Naive B cell (primary cell): ENCODE results near the gene SORBS2. TPM values are rescaled to one million over a fixed set of nuclear protein-coding genes. Genes with fewer than 3 reads are reported as not detected.

Experiments
- ATAC-seq, 2 donors: fragments of 150-1000 bp; cut with Tn5 transposase; 2 replicates each; pipeline ENCODE4 v1.10.0; 2021; ENCODE audit warnings: low read depth in 2 of 2, mild to moderate bottlenecking in 2 of 2, moderate library complexity in 2 of 2
- DNase-seq: peaks from one replicate; pipeline ENCODE4 v3.0.0; 2022
- H3K27ac Mint-ChIP-seq, 6 donors: one replicate each; pipeline ENCODE4 v1.8.0; 2020 to 2022; ENCODE audit warnings: mild to moderate bottlenecking in 6 of 6, mixed read lengths in 6 of 6, moderate library complexity in 5 of 6, inconsistent platforms in 2 of 6
- H3K27me3 Mint-ChIP-seq, 3 donors: one replicate each; pipeline ENCODE4 v1.8.0; 2021 to 2022; ENCODE audit warnings: mixed read lengths in 3 of 3, mild to moderate bottlenecking in 1 of 3
- H3K36me3 Mint-ChIP-seq, 2 donors: one replicate each; pipeline ENCODE4 v1.8.0; 2020 to 2022; ENCODE audit warnings: mixed read lengths in 2 of 2, inconsistent platforms in 1 of 2, mild to moderate bottlenecking in 1 of 2
- H3K4me1 Mint-ChIP-seq, 3 donors: one replicate each; pipeline ENCODE4 v1.8.0; 2020 to 2022; ENCODE audit warnings: mixed read lengths in 3 of 3, inconsistent platforms in 1 of 3, mild to moderate bottlenecking in 1 of 3, moderate library complexity in 1 of 3
- H3K4me3 Mint-ChIP-seq, 8 donors: one replicate each; pipeline ENCODE4 v1.8.0; 2020 to 2022; ENCODE audit warnings: mild to moderate bottlenecking in 8 of 8, mixed read lengths in 8 of 8, moderate library complexity in 8 of 8, inconsistent platforms in 2 of 8
- H3K9me3 Mint-ChIP-seq, 7 donors: one replicate each; pipeline ENCODE4 v1.8.0; 2020 to 2022; ENCODE audit warnings: mixed read lengths in 7 of 7, mild to moderate bottlenecking in 5 of 7, inconsistent platforms in 2 of 7, moderate library complexity in 1 of 7
- polyA plus RNA-seq, 6 donors: library from polyadenylated mRNA; unstranded; fragments of 300-500 nt; fragmentation: Illumina TruSeq; gene quantifications; one replicate each; pipeline ENCODE4 v1.2.3, GENCODE V29; 2021; ENCODE audit warnings: low read depth in 6 of 6

SORBS2 gene
- polyA plus RNA-seq, 6 donors from 2014 or later: not detected

DNA sequence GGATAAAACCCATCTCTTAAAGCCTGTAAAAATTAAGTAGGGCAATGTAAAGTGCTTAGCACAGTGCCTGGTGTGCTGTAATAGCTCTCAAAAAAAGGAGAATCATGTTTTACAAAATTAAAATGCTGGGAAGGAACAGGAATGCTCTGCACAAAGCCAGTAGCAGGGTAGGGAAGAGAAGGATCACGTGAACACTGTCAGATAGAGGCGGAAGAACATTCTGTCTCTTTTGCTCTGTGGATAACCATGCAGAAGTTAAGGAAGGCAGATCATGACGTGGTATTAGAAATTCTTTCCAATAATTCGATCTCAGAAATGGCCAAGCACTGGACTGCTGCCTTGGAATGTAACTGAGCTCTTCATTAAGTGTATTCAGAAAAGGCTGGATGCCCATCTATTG lies 140.5 kb downstream of the SORBS2 start:
- no peak overlapping the region for H3K27ac Mint-ChIP-seq
- peaks cover 21 to 45% (median 31%) of the 10 kb centered on the region in 3 donors for H3K27me3 Mint-ChIP-seq
- peaks cover 0 to 2% (median 0%) of the 10 kb centered on the region in 3 donors for H3K4me1 Mint-ChIP-seq
- DNase-seq (no peak), ATAC-seq (no peak)
- H3K4me3 Mint-ChIP-seq: no peak overlapping the region
- H3K9me3 Mint-ChIP-seq: peaks cover 0 to 8% (median 0%) of the 10 kb centered on the region in 7 donors
- no peaks in the 10 kb centered on the region for H3K36me3 Mint-ChIP-seq

DNA sequence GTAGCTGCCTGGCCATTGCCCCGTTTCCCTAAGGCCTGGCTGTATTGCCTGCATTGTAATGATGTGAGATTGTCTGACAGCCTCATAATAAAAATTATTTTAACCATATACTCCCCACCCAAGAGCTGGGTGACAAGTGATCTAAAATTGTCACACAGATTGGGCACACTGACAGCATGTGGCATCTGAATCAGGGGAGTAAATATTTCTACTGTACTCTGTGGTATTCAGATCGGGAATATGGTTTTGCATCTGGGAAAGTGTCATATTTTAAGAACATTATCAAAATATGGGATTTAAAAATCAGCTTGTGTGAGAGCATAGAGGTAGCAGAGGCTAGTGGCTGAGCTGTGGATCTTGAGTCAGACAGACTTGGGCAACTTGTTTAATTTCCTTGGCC lies 140.9 kb downstream of the SORBS2 start:
- ATAC-seq (no peak), DNase-seq (no peak)
- Mint-ChIP-seq H3K36me3 (no peaks in the 10 kb centered on the region), H3K4me1 (peaks cover 0 to 2% (median 0%) of the 10 kb centered on the region in 3 donors), H3K9me3 (peaks cover 0 to 8% (median 0%) of the 10 kb centered on the region in 7 donors), H3K4me3 (no peak overlapping the region), H3K27me3 (peaks cover 21 to 45% (median 31%) of the 10 kb centered on the region in 3 donors), H3K27ac (no peak overlapping the region)

DNA sequence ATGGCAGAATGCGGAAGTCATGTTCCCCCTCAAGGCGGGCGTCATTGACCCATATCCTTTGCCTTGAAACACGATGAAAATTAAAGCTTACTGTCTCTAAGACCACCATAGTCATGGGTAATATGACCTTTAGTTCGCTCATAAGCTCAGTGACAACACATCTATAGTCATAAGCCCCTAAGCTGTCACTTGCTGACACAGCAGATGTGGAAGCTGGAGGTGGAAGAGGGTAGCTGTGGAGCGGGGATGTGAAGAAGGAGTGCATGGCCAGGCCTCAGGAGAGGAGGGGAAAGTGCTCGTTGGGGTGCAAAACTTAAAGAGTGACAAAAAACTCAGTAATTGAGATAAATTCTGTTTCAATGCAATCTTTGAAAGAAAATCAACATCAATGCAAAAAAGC lies 142.7 kb downstream of the SORBS2 start:
- Mint-ChIP-seq H3K27me3 (peaks cover 12 to 33% (median 28%) of the 10 kb centered on the region in 3 donors), H3K4me1 (peaks cover 0 to 2% (median 0%) of the 10 kb centered on the region in 3 donors), H3K27ac (no peak overlapping the region), H3K4me3 (no peak overlapping the region), H3K9me3 (peaks cover 0 to 5% (median 0%) of the 10 kb centered on the region in 7 donors), H3K36me3 (no peaks in the 10 kb centered on the region)
- ATAC-seq (no peak), DNase-seq (no peak)

DNA sequence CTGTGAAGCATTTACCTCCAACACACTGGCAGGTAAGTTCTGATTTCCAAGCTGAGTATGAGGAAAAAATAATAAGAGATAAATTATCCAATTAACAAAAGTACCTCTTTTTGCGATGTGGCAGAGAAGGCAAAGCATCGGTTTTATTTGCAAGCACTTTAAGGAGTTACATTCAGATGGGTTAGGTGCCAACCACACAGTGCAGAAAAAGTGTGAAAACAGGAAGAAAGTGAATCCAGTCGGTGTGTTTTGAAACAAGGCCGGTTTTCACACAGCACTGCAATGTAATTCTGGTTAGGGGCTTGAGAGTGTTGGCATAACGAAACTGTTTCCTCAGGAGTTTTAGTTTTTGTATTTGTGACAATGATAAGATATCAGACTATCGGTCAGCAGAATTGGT lies 145.8 kb downstream of the SORBS2 start:
- H3K9me3 Mint-ChIP-seq: no peaks in the 10 kb centered on the region
- no peak for DNase-seq
- H3K4me3 Mint-ChIP-seq: no peak overlapping the region
- ATAC-seq: no peak
- peaks cover 4 to 25% (median 16%) of the 10 kb centered on the region in 3 donors for H3K27me3 Mint-ChIP-seq
- H3K27ac Mint-ChIP-seq: no peak overlapping the region
- no peaks in the 10 kb centered on the region for H3K36me3 Mint-ChIP-seq
- H3K4me1 Mint-ChIP-seq: no peaks in the 10 kb centered on the region

DNA sequence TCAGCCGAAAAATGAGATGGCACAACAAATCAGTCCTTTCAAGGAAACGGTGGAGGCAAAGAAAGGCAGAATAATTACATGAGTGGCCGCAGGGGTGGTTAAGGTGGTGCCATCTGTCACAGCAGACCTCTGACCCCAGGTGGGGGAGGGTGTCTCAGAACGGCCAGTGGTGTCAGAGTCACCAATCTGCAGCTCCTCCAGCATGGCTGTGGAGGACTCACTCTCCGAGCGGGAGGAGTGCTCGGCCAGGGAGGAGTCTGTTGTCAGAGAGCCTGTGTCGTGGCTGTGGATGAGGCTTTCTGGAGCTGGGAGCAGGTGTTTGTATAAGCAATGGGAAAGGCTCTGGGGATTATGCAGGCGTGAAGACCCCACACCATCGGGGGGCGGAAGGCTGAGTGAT lies 146.3 kb downstream of the SORBS2 start:
- ATAC-seq (no peak), DNase-seq (no peak)
- Mint-ChIP-seq H3K36me3 (no peaks in the 10 kb centered on the region), H3K4me1 (no peaks in the 10 kb centered on the region), H3K9me3 (no peaks in the 10 kb centered on the region), H3K4me3 (no peak overlapping the region), H3K27me3 (peaks cover 4 to 25% (median 12%) of the 10 kb centered on the region in 3 donors), H3K27ac (no peak overlapping the region)

DNA sequence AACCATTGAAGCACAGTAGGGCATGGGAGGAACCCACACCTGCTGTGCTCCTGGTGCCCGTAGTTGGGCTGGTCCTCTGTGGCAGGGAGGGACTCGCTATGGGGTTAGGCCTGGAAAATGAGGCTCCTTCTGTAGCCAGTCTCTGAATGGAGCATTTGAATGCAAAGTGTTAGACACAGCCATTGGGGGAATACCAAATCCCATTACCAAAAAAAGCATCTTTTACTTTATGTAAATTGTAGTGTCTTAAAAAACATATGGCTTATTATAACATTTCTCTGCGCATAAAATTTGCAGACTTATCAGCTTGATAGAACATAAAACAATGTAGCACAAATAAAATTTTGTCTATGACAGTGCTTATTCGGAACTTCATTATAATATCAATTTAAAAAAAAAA lies 147.5 kb downstream of the SORBS2 start:
- H3K9me3 Mint-ChIP-seq: no peaks in the 10 kb centered on the region
- H3K36me3 Mint-ChIP-seq: no peaks in the 10 kb centered on the region
- H3K27me3 Mint-ChIP-seq: peaks cover 4 to 24% (median 10%) of the 10 kb centered on the region in 3 donors
- DNase-seq (no peak), ATAC-seq (no peak)
- no peak overlapping the region for H3K27ac Mint-ChIP-seq
- H3K4me3 Mint-ChIP-seq: no peak overlapping the region
- H3K4me1 Mint-ChIP-seq: no peaks in the 10 kb centered on the region

DNA sequence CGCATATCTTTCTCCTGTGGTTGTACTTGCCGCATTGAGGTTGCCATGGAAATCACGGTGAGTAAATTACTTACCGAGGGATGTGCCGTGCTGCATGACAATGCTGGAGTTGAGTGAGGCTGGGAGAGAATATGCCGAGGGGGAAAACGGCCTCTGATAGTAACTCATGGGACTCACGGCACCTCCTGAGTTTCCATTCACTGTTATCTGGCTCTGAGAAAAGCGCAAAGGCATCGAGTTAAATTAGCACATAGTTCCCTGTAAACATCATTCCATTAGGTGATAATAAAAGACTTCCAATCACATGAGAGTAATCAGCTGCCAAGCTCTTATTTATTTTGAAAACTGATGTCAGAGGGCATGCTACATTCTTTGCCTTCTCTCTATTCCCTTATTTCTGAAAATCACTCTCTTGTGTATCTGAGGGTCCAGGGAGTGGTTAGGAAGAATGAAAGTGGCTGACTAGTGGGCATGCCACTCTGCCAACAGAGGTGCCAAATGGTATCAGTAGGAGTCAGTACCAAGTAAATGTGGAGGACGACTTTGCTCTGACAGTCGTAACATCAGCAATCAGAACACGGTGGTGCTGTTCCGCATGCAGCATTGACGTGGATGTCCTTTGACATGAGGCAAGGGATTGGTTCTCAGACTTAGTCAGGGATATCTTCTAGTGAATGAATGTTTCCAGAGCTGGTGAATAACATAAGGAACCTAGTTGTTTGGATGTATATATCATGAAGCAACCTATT lies 149.8 kb downstream of the SORBS2 start:
- ATAC-seq (no peak), DNase-seq (no peak)
- Mint-ChIP-seq H3K9me3 (no peaks in the 10 kb centered on the region), H3K36me3 (no peaks in the 10 kb centered on the region), H3K4me3 (no peak overlapping the region), H3K27me3 (peaks cover 0 to 9% (median 5%) of the 10 kb centered on the region in 3 donors), H3K4me1 (no peaks in the 10 kb centered on the region), H3K27ac (peak overlapping the region in 1 of 6 donors; percentile 78)

DNA sequence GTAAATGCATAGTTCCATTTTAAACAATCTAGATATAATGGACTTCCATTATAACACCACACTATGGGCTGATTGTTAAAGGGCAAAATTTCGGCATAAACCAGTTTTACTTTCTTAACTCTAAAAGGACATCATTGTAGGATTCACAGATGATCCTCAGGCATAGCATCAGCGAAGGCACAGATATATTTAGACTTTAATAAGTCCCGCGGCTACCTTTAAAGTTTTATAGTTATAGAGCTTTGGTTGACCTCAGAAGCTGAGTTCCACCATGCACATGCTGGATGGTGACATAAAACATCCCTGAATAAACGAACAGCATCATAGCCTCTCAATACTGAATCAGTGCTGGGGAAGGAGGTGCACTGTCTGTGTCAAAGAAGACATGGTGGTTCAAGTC lies 151.7 kb downstream of the SORBS2 start:
- DNase-seq (no peak), ATAC-seq (no peak)
- Mint-ChIP-seq H3K27me3 (peaks cover 5 to 12% (median 6%) of the 10 kb centered on the region in 3 donors), H3K9me3 (no peaks in the 10 kb centered on the region), H3K4me1 (no peaks in the 10 kb centered on the region), H3K36me3 (no peaks in the 10 kb centered on the region), H3K27ac (peak overlapping the region in 1 of 6 donors; percentile 55), H3K4me3 (no peak overlapping the region)

DNA sequence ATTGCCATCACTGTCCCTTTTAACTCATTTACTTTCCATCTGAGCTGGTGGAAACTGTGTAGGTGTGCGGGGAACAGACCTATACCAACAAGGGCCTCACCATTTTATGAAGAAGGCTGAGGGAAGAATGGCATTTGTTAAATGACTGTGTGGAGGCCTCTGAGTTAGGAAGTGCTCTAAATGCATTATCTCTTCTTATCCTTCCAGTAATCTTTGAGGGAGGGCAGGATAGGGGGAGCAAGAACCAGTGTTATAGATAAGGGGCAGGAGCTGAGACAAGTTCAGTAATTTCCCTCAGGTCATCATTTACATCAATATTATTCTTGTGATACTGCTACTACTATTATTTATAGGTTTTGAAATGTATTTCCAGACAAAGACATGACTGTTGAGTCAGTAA lies 154.3 kb downstream of the SORBS2 start:
- Mint-ChIP-seq H3K4me3 (no peak overlapping the region), H3K9me3 (no peaks in the 10 kb centered on the region), H3K4me1 (no peaks in the 10 kb centered on the region), H3K36me3 (no peaks in the 10 kb centered on the region), H3K27me3 (peaks cover 5 to 9% (median 6%) of the 10 kb centered on the region in 3 donors), H3K27ac (no peak overlapping the region)
- no peak for ATAC-seq
- no peak for DNase-seq

DNA sequence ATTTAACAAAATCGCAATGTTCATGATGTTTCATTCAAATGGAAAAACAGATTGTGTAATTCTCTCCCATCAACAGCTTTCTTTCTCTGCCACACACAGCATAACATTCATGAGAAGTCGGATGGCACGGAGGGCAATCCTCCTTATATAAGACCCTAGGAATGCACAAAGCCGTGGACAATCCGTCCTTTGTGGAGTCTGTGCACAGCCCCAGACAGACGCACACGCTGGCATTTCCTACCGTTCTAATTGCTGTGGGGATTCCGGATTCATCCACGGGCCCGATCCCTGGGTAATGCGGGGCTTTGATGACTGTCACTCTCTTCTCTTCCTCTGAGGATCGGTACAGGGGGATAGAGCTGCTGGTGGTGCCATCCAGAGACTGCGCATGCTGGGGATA lies 154.8 kb downstream of the SORBS2 start:
- Mint-ChIP-seq H3K27me3 (peaks cover 5 to 10% (median 6%) of the 10 kb centered on the region in 3 donors), H3K36me3 (no peaks in the 10 kb centered on the region), H3K4me3 (no peak overlapping the region), H3K27ac (peak overlapping the region in 1 of 6 donors; percentile 41), H3K4me1 (no peaks in the 10 kb centered on the region), H3K9me3 (no peaks in the 10 kb centered on the region)
- ATAC-seq (no peak), DNase-seq (no peak)

DNA sequence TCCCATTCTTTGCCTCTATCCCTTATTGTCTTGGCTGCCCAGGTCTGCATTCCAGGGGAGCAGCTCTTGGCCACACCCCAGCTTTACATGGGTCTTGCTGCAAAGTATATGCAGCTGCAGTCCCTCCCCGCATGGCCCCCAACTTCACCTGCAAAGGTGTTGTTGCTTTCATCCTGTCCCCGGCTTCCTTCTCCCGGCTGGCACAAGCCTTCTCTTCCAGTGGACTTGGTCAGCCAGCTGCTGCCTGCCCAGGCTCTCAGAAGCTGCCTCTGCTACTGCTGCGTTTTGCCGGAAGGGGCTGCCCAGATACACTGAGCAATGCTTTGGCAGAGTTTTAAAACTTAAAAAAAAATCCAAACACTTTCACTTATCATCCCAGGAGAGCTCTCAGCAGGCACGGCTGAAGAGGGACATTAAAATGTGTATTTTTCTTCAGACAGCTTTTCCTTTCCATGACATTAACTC lies 155.5 kb downstream of the SORBS2 start:
- no peaks in the 10 kb centered on the region for H3K36me3 Mint-ChIP-seq
- ATAC-seq: no peak
- DNase-seq: no peak
- peak overlapping the region in 2 of 6 donors; percentile 41 to 57 for H3K27ac Mint-ChIP-seq
- H3K9me3 Mint-ChIP-seq: no peaks in the 10 kb centered on the region
- H3K4me3 Mint-ChIP-seq: no peak overlapping the region
- peaks cover 5 to 16% (median 6%) of the 10 kb centered on the region in 3 donors for H3K27me3 Mint-ChIP-seq
- no peaks in the 10 kb centered on the region for H3K4me1 Mint-ChIP-seq

DNA sequence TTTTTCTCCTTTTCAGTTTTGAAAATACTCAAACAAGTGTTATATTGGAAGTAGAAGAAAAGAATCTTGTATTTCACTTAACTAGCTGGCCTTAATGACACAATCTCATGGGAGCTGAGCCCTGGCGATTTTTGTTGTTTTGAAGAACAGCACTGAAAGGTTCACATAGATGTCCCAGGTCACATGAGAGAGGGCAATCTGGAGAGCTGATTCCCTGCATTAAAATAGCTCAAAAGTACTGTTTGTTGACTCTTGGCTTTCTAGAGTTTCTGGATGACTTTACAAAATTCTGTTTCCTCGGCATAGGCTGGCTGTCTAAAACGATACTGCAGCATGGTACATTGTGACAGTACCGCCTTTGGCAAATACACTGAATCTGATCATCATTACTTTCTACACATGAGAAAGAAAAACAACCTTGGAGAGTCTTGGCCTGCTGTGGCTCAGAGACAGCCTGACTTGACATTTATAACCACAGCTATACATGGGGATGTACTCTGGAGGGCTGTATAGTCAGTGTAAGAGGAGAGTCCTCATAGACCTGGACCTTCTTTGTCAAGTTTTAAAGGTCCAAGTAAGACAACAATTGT lies 156.9 kb downstream of the SORBS2 start:
- Mint-ChIP-seq H3K27me3 (peaks cover 5 to 16% (median 6%) of the 10 kb centered on the region in 3 donors), H3K4me1 (no peaks in the 10 kb centered on the region), H3K4me3 (no peak overlapping the region), H3K27ac (no peak overlapping the region), H3K36me3 (no peaks in the 10 kb centered on the region), H3K9me3 (no peaks in the 10 kb centered on the region)
- ATAC-seq (no peak), DNase-seq (no peak)

DNA sequence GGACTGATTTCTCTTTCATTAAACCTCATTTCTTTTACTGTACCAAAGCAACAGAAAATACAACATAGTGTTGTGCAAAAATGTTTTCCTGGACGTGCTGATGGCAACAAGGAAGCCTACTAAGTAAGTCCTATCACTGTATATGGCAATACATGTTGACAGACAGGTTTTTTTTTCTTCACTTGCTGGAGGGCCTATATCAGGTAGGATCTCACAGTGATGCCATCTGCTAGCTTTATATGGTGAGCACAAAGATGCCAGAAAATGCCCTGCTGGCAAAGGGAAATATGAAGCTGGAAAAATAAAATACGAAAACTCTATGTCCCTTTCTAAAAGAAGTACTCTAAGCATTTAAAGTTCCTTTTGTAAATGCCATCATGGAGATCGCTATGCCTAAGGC lies 157.7 kb downstream of the SORBS2 start:
- Mint-ChIP-seq H3K27me3 (peaks cover 5 to 16% (median 6%) of the 10 kb centered on the region in 3 donors), H3K9me3 (no peaks in the 10 kb centered on the region), H3K27ac (no peak overlapping the region), H3K4me3 (no peak overlapping the region), H3K4me1 (no peaks in the 10 kb centered on the region), H3K36me3 (no peaks in the 10 kb centered on the region)
- DNase-seq: no peak
- ATAC-seq: no peak

DNA sequence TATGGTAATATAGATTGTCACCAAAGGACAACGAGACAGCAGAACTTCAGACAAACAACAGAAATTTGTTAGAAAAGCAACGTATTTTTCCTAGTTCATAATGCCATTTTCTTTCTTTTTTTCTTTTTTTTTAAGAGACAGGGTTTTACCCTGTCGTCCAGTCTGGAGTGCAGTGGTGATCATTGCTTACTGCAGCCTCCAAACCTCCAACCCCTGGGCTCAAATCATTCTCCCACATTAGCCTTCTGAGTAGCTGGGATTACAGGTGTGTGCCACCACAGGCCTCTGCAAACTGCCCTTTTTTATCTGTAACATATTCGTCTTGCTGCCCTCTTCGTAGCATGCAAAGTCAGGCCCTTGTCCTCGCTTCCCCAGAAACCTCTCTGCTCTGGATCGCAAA lies 160.1 kb downstream of the SORBS2 start:
- Mint-ChIP-seq H3K27ac (no peak overlapping the region), H3K9me3 (no peaks in the 10 kb centered on the region), H3K4me1 (no peaks in the 10 kb centered on the region), H3K27me3 (peaks cover 0 to 17% (median 3%) of the 10 kb centered on the region in 3 donors), H3K4me3 (no peak overlapping the region), H3K36me3 (no peaks in the 10 kb centered on the region)
- no peak for ATAC-seq
- DNase-seq: no peak
